Peyer's patch (tissue), 4 donors: Measurements from ENCODE around the gene KRT4. TPM values are rescaled to one million over a fixed set of nuclear protein-coding genes. Genes with fewer than 3 reads are reported as not detected.

Experiments used
- DNase-seq, 3 donors: peaks; one replicate each; pipeline ENCODE4 v3.0.0-alpha.2; 2017 to 2019
- H3K27ac ChIP-seq, 4 donors: fragments of 200-600 bp; sonication (generic); one replicate each; pipeline ENCODE4 v1.5.1; 2016 to 2019
- H3K27me3 ChIP-seq, 2 donors: fragments of 200-600 bp; sonication (generic); one replicate each; pipeline ENCODE4 v1.5.1; 2019
- H3K36me3 ChIP-seq, 3 donors: fragments of 200-600 bp; sonication (generic); one replicate each; pipeline ENCODE4 v1.5.1; 2016 to 2019
- H3K4me1 ChIP-seq, 4 donors: fragments of 200-600 bp; sonication (generic); one replicate each; pipeline ENCODE4 v1.5.1; 2016 to 2019
- H3K4me3 ChIP-seq, 4 donors: fragments of 200-600 bp; sonication (generic); 1 replicate in 3 of 4; 2 replicates in 1 of 4; pipeline ENCODE4 v1.5.1; 2016 to 2019; ENCODE audit warnings: mild to moderate bottlenecking in 1 of 4
- H3K9me3 ChIP-seq, 4 donors: fragments of 200-600 bp; sonication (generic); one replicate each; pipeline ENCODE4 v1.5.1; 2016 to 2019; ENCODE audit warnings: mild to moderate bottlenecking in 1 of 4
- POLR2A ChIP-seq, 2 donors: fragments of 450-650 bp; IDR thresholded peaks; one replicate each; pipeline ENCODE4 v1.5.1; 2017; ENCODE audit warnings: antibody characterized with exemption in 2 of 2, mild to moderate bottlenecking in 2 of 2, moderate library complexity in 2 of 2
- total RNA-seq, 4 donors: library from RNA; depleted of rRNA; stranded (reverse); fragments of >200 nt; gene quantifications; one replicate each; pipeline ENCODE4 v1.1.0, GENCODE V29; 2016
- TF ChIP-seq, protein P1 (sequence below), 6 experiments: fragments of 450-650 bp in 4 of 6; fragments of 200-600 bp in 2 of 6; sonication (generic) in 1 of 6; IDR thresholded peaks; one replicate each; pipeline ENCODE4 v1.5.1; 2017 to 2019; ENCODE audit warnings: antibody characterized with exemption in 6 of 6, mild to moderate bottlenecking in 3 of 6, moderate library complexity in 1 of 6

Gene KRT4
- total RNA-seq, 4 donors from 2014 or later: not detected

- no peak for DNase-seq
- no peaks in the 10 kb centered on the region for H3K36me3 ChIP-seq
- H3K27ac ChIP-seq: no peak overlapping the region
- no peak overlapping the region for H3K4me3 ChIP-seq
- TF ChIP-seq POLR2A (IDR thresholded peaks at IDR 0.05): no peak
- TF ChIP-seq, protein P1, sequence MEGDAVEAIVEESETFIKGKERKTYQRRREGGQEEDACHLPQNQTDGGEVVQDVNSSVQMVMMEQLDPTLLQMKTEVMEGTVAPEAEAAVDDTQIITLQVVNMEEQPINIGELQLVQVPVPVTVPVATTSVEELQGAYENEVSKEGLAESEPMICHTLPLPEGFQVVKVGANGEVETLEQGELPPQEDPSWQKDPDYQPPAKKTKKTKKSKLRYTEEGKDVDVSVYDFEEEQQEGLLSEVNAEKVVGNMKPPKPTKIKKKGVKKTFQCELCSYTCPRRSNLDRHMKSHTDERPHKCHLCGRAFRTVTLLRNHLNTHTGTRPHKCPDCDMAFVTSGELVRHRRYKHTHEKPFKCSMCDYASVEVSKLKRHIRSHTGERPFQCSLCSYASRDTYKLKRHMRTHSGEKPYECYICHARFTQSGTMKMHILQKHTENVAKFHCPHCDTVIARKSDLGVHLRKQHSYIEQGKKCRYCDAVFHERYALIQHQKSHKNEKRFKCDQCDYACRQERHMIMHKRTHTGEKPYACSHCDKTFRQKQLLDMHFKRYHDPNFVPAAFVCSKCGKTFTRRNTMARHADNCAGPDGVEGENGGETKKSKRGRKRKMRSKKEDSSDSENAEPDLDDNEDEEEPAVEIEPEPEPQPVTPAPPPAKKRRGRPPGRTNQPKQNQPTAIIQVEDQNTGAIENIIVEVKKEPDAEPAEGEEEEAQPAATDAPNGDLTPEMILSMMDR (IDR thresholded peaks at IDR 0.05): no peak
- H3K9me3 ChIP-seq: no peaks in the 10 kb centered on the region
- H3K4me1 ChIP-seq: peaks cover 0 to 7% (median 0%) of the 10 kb centered on the region in 4 donors
- H3K27me3 ChIP-seq: no peaks in the 10 kb centered on the region
Measured at GRCh38 chr12:52826611-52827498, 12.9 kb upstream of the KRT4 start.

DNA sequence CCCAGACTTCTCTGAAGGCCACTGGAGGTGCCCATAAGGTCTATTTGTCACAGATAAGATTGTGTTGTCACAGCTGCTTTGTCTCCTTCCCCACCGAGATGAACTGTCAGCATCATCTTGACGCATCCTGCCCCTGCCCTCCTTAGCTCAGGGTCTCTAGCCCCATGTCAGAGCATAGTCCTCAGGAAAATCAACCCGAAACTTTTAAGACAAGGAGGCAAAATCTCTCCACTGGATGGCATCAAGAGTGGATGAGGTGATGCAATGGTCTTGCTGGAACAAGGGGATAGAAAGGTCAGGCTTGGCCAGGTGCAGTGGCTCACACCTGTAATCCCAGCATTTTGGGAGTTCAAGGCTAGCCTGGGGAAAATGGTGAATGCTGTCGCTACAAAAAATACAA is 12.0 kb upstream of the KRT4 start:
- TF ChIP-seq, protein P1 (IDR thresholded peaks at IDR 0.05): no peak
- TF ChIP-seq POLR2A (IDR thresholded peaks at IDR 0.05): no peak
- no peaks in the 10 kb centered on the region for H3K9me3 ChIP-seq
- no peak overlapping the region for H3K27ac ChIP-seq
- no peak overlapping the region for H3K4me3 ChIP-seq
- H3K27me3 ChIP-seq: no peaks in the 10 kb centered on the region
- peaks cover 0 to 10% (median 0%) of the 10 kb centered on the region in 4 donors for H3K4me1 ChIP-seq
- no peaks in the 10 kb centered on the region for H3K36me3 ChIP-seq
- DNase-seq: no peak

DNA sequence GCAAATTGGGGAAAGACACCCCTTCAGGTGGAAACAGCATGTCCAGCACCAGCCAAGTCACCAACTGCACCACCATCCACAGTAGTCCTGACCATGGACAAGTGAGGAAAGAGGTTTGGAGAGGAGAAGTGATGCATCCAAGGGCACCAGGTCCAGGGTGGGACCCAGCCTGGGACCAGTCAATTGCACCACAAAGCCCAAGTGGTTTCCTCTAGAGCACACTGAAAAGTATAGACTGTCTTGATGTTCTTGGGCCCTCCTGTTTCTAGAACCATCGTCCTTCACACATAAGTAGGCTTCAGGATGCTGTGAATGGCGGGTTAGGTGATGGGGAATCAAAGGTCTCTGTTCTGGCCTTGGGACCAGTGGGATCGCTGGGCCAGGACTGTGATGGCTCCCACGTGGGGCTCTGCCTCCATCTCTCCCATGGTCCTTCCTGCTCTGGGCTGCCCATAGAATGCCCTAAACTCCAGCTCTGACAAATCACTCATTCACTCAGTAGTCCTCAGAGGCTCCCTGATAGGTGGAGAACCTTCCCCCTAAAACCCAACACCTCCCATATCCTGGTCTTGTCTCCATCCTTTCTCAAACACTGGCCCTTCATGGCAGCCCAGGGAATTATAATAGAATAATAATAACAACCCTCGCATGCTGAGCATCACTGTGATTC is 11.0 kb upstream of the KRT4 start:
- no peak for DNase-seq
- no peak overlapping the region for H3K4me3 ChIP-seq
- no peaks in the 10 kb centered on the region for H3K36me3 ChIP-seq
- peaks cover 0 to 10% (median 0%) of the 10 kb centered on the region in 4 donors for H3K4me1 ChIP-seq
- TF ChIP-seq POLR2A (IDR thresholded peaks at IDR 0.05): no peak
- TF ChIP-seq, protein P1 (IDR thresholded peaks at IDR 0.05): no peak
- H3K27me3 ChIP-seq: no peaks in the 10 kb centered on the region
- H3K9me3 ChIP-seq: no peaks in the 10 kb centered on the region
- H3K27ac ChIP-seq: no peak overlapping the region

DNA sequence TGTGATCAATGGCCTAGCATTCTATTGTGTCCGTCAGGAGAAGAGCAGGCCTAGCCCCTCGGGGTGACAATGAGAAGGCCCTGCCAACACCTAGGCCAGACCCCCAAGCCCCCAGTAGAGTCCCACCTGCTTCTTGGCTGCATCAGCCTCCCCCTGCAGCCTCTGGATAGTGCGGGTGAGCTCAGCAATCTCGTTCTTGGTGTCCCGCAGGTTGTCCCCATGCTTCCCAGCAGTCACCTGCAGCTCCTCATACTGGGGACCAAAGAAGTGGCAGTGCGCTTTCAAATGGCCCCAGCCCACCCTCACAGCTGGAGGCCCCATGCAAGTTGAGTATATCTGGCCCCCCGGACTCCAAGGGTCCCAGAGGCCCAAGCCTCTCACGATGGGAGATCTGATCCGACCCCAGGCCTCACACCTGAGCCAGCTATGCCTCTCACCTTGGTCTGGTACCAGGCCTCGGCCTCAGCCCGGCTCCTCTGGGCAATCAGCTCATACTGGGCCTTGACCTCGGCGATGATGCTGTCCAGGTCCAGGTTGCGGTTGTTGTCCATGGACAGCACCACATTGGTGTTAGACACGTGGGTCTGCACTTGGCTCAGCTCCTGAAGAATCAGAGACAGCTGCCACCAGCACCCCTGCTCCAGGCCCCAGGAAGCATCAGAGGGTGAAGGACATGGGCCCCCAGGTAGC is 10.0 kb upstream of the KRT4 start:
- no peak for DNase-seq
- Histone ChIP-seq H3K36me3 (no peaks in the 10 kb centered on the region), H3K4me1 (peaks cover 0 to 10% (median 0%) of the 10 kb centered on the region in 4 donors), H3K27ac (no peak overlapping the region), H3K27me3 (no peaks in the 10 kb centered on the region), H3K9me3 (no peaks in the 10 kb centered on the region), H3K4me3 (no peak overlapping the region)
- TF ChIP-seq, protein P1 (IDR thresholded peaks at IDR 0.05): no peak
- TF ChIP-seq POLR2A (IDR thresholded peaks at IDR 0.05): no peak

GRCh38 chr12:52822771-52823510 is 9.0 kb upstream of the KRT4 start:
- DNase-seq: no peak
- Histone ChIP-seq H3K4me3 (no peak overlapping the region), H3K4me1 (peaks cover 0 to 10% (median 0%) of the 10 kb centered on the region in 4 donors), H3K27me3 (no peaks in the 10 kb centered on the region), H3K36me3 (no peaks in the 10 kb centered on the region), H3K27ac (no peak overlapping the region), H3K9me3 (no peaks in the 10 kb centered on the region)
- TF ChIP-seq POLR2A (IDR thresholded peaks at IDR 0.05): no peak
